22Rv1 (cell line): ENCODE data around the gene GABRB1.

ENCODE experiments used
- H3K27ac ChIP-seq: fragments of 450-650 bp; 2 replicates; pipeline ENCODE4 v1.5.1; 2017
- ZFX ChIP-seq: fragments of 450-650 bp; IDR thresholded peaks from 2 replicates; pipeline ENCODE4 v1.6.1; 2017; ENCODE audit warnings: antibody characterized with exemption, borderline replicate concordance
- TF ChIP-seq, protein P1 (sequence below): fragments of 450-650 bp; IDR thresholded peaks from 2 replicates; pipeline ENCODE4 v1.5.1; 2017; ENCODE audit warnings: mild to moderate bottlenecking

GABRB1 gene

DNA sequence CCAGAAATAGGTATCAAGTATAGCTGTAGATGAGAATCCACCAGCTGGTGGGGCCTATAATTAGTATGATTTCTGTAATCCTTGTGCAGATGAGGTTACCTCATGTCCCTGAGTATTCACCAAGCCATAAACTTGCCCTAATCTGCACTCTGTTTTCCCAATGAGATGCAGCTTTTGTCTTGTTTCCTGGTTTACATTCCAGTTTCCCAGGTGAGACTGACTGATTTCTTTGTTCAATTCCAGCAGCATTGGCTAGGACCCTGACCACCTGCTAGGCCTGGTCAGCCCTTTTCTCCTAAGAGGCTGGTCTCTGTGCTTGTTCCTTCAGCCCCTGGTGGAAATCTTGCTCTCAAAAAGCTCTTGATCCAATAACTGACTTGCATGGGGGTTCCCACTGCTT lies 44.6 kb downstream of the GABRB1 start:
- H3K27ac ChIP-seq, result no peak overlapping the region
- no peak for TF ChIP-seq ZFX
- TF ChIP-seq, protein P1, sequence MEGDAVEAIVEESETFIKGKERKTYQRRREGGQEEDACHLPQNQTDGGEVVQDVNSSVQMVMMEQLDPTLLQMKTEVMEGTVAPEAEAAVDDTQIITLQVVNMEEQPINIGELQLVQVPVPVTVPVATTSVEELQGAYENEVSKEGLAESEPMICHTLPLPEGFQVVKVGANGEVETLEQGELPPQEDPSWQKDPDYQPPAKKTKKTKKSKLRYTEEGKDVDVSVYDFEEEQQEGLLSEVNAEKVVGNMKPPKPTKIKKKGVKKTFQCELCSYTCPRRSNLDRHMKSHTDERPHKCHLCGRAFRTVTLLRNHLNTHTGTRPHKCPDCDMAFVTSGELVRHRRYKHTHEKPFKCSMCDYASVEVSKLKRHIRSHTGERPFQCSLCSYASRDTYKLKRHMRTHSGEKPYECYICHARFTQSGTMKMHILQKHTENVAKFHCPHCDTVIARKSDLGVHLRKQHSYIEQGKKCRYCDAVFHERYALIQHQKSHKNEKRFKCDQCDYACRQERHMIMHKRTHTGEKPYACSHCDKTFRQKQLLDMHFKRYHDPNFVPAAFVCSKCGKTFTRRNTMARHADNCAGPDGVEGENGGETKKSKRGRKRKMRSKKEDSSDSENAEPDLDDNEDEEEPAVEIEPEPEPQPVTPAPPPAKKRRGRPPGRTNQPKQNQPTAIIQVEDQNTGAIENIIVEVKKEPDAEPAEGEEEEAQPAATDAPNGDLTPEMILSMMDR, result no peak

GRCh38 chr4:47084111-47084510 lies 52.7 kb downstream of the GABRB1 start:
- no peak overlapping the region for H3K27ac ChIP-seq
- no peak for TF ChIP-seq ZFX
- TF ChIP-seq, protein P1, result no peak

GRCh38 chr4:47084795-47085194 lies 53.4 kb downstream of the GABRB1 start:
- TF ChIP-seq ZFX, result no peak
- TF ChIP-seq, protein P1, result no peak
- H3K27ac ChIP-seq, result no peak overlapping the region

- no peak for TF ChIP-seq ZFX
- TF ChIP-seq, protein P1, result no peak
- no peak overlapping the region for H3K27ac ChIP-seq
Observed at GRCh38 chr4:47088298-47088697, 56.9 kb downstream of the GABRB1 start.

DNA sequence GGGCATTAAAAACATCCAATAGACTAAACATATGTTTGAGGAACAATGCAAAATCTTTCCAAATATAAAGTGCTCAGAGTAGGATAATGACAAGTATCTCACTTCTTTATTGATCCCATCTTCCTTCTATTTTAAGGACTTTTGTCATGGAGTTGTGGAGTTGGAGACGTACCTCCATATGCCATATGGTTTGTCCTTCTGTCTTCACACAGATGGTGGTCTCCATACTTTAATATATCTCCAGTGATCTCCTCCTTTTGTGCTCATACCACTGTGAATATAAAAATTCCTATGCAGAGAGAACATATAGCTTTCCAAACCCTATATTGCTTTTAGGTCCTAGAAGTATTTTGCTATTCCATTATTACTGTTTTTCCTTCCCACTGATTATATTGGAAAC lies 64.5 kb downstream of the GABRB1 start:
- no peak for TF ChIP-seq ZFX
- TF ChIP-seq, protein P1, result no peak
- H3K27ac ChIP-seq, result no peak overlapping the region

- TF ChIP-seq, protein P1, result no peak
- TF ChIP-seq ZFX, result no peak
- no peak overlapping the region for H3K27ac ChIP-seq
Observed at GRCh38 chr4:47101453-47101852, 70.1 kb downstream of the GABRB1 start.

DNA sequence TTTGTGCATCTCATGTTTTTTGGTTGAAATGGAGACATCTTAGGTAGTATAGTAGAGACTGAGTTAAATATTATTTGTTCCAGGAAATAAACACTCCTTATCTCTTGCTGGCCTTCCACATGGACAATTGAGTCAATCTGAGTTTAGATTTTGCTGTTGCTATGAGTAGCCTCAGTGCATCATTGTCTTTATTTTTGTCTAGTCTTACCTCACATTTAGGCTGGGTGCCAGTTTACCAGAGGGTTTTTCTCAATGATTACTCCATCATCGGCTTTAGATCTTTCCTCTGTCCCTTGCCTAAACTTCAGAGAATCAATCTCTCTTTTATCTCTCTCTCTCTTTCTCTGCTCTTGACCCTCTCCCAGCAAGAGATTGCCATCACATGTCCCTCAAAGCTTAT lies 73.6 kb downstream of the GABRB1 start:
- no peak overlapping the region for H3K27ac ChIP-seq
- TF ChIP-seq ZFX, result no peak
- TF ChIP-seq, protein P1, result no peak
